ENCODE results near the gene ABL1.

The ABL1 gene

GRCh38 chr9:130913599-130914416, 78.8 kb downstream of the ABL1 start:
- TF ChIP-seq CTCF (IDR thresholded peaks at IDR 0.05; ENCODE audit: low read depth, low read length), result no peak
- in situ Hi-C loops (cut with HindIII; ENCODE audit: low sequenced_read_pairs), result no loop called here
- no peak for DNase-seq (ENCODE audit: low read depth, low spot score)
- no peak overlapping the region for H3K4me3 ChIP-seq (ENCODE audit: low read depth, low read length)

GRCh38 chr9:130914417-130915095, 79.5 kb downstream of the ABL1 start:
- in situ Hi-C loops (cut with HindIII; ENCODE audit: low sequenced_read_pairs), result no loop called here
- TF ChIP-seq CTCF (IDR thresholded peaks at IDR 0.05; ENCODE audit: low read depth, low read length), result no peak

GRCh38 chr9:130915096-130915447, 80.0 kb downstream of the ABL1 start:
- TF ChIP-seq CTCF (IDR thresholded peaks at IDR 0.05; ENCODE audit: low read depth, low read length), result no peak
- no peak overlapping the region for H3K4me3 ChIP-seq (ENCODE audit: low read depth, low read length)
- no peak for DNase-seq (ENCODE audit: low read depth, low spot score)
- in situ Hi-C loops (cut with HindIII; ENCODE audit: low sequenced_read_pairs), result no loop called here

More at GRCh38 chr9:130914417-130915095, 79.5 kb downstream of the ABL1 start:
- no peak overlapping the region for H3K4me3 ChIP-seq (ENCODE audit: low read depth, low read length)
- no peak for DNase-seq (ENCODE audit: low read depth, low spot score)

GRCh38 chr9:130917168-130917960, 82.3 kb downstream of the ABL1 start:
- no peak for DNase-seq (ENCODE audit: low read depth, low spot score)
- no peak overlapping the region for H3K4me3 ChIP-seq (ENCODE audit: low read depth, low read length)
- in situ Hi-C loops (cut with HindIII; ENCODE audit: low sequenced_read_pairs), result no loop called here
- TF ChIP-seq CTCF (IDR thresholded peaks at IDR 0.05; ENCODE audit: low read depth, low read length), result no peak

GRCh38 chr9:130918101-130918825, 83.2 kb downstream of the ABL1 start:
- TF ChIP-seq CTCF (IDR thresholded peaks at IDR 0.05; ENCODE audit: low read depth, low read length), result no peak
- no peak overlapping the region for H3K4me3 ChIP-seq (ENCODE audit: low read depth, low read length)
- in situ Hi-C loops (cut with HindIII; ENCODE audit: low sequenced_read_pairs), result no loop called here
- DNase-seq (ENCODE audit: low read depth, low spot score), result no peak

All from astrocyte of the spinal cord (primary cell).